A549 (cell line): ENCODE data around the gene PTGES2. TPM values are rescaled to one million over a fixed set of nuclear protein-coding genes. Genes with fewer than 3 reads are reported as not detected.

Experiments
- ATAC-seq, 2 experiments: fragments of 200-7000 bp in 1 of 2; fragments of >200 bp in 1 of 2; cut with Nextera tagmentation in 1 of 2; cut with Tn5 transposase in 1 of 2; 3 replicates each; pipeline versions ENCODE4 v1.8.0 to v1.9.1; 2018 to 2020; ENCODE audit warnings: mild to moderate bottlenecking in 1 of 2, moderate library complexity in 1 of 2
- CTCF ChIA-PET: fragments of 300-600 bp; sonication (Branson Sonifier 250); formaldehyde crosslinking; extraction: SDS; loops from one replicate; lab custom pipeline; 2021; ENCODE audit warnings: antibody characterized with exemption, inconsistent platforms; lab: Yijun Ruan, JAX
- POLR2A ChIA-PET: fragments of 350-600 bp; formaldehyde crosslinking; extraction: SDS; loops from one replicate; lab custom pipeline; 2021; ENCODE audit warnings: antibody characterized with exemption, inconsistent platforms; lab: Yijun Ruan, JAX
- DNase-seq, 2 experiments: peaks; one replicate each; pipeline versions ENCODE4 v3.0.0 to v3.0.0-alpha.2; 2011 to 2016; ENCODE audit warnings: low read depth in 1 of 2, low spot score in 1 of 2
- FAIRE-seq: peaks from 2 replicates; lab custom pipeline; 2011; peaks lifted over from hg19 to GRCh38; lab: Jason Lieb, UNC
- H3K27ac ChIP-seq, 2 experiments: fragments of >200 bp; sonication (Bioruptor Twin); formaldehyde crosslinking; 3 replicates each; pipeline ENCODE4 v1.5.1; 2016 to 2017
- H3K4me1 ChIP-seq: fragments of >200 bp; sonication (Bioruptor Twin); formaldehyde crosslinking; 3 replicates; pipeline ENCODE4 v1.6.1; 2016
- H3K4me2 ChIP-seq: fragments of >200 bp; sonication (Bioruptor Twin); formaldehyde crosslinking; 3 replicates; pipeline ENCODE4 v1.6.1; 2016
- H3K4me3 ChIP-seq: fragments of >200 bp; sonication (Bioruptor Twin); formaldehyde crosslinking; 3 replicates; pipeline ENCODE4 v1.5.1; 2016
- H3K9me3 ChIP-seq: fragments of >200 bp; sonication (Bioruptor Twin); formaldehyde crosslinking; 3 replicates; pipeline ENCODE4 v1.6.1; 2016
- BHLHE40 ChIP-seq: IDR thresholded peaks from 2 replicates; pipeline ENCODE4 v1.6.1; 2012; ENCODE audit warnings: low read depth, low read length, inconsistent platforms
- CBX2 ChIP-seq: fragments of 200-600 bp; sonication (generic); IDR thresholded peaks from 2 replicates; pipeline ENCODE4 v1.6.1; 2016; ENCODE audit warnings: low read depth, mild to moderate bottlenecking, borderline replicate concordance
- CEBPB ChIP-seq, 2 experiments: fragments of >200 bp in 1 of 2; sonication (Bioruptor Twin) in 1 of 2; formaldehyde crosslinking in 1 of 2; IDR thresholded peaks; 2 replicates each; pipeline ENCODE4 v1.6.1; 2012 to 2016
- CHD2 ChIP-seq: fragments of 150-350 bp; IDR thresholded peaks from 2 replicates; pipeline ENCODE4 v1.6.1; 2014; ENCODE audit warnings: low read length; ENCODE audit not compliant: partially characterized antibody
- CHD4 ChIP-seq: fragments of 200-600 bp; sonication (generic); IDR thresholded peaks from 2 replicates; pipeline ENCODE4 v1.6.1; 2016; ENCODE audit warnings: antibody characterized with exemption, mild to moderate bottlenecking, borderline replicate concordance
- EHF ChIP-seq: fragments of 250-450 bp; sonication (Bioruptor Pico); IDR thresholded peaks from 2 replicates; pipeline ENCODE4 v1.5.0; 2020; ENCODE audit warnings: mild to moderate bottlenecking
- FOSB ChIP-seq: fragments of 250-450 bp; sonication (Bioruptor Pico); IDR thresholded peaks from 2 replicates; pipeline ENCODE4 v1.5.0; 2020; ENCODE audit warnings: mild to moderate bottlenecking, moderate library complexity
- FOSL2 ChIP-seq, 2 experiments: fragments of 450-650 bp in 1 of 2; fragments of >200 bp in 1 of 2; sonication (Bioruptor Twin) in 1 of 2; formaldehyde crosslinking; IDR thresholded peaks; 2 replicates each; pipeline versions ENCODE4 v1.5.0 to v1.6.1; 2016 to 2020; ENCODE audit warnings: mild to moderate bottlenecking in 1 of 2, moderate library complexity in 1 of 2
- FOXS1 ChIP-seq: fragments of 250-450 bp; sonication (Bioruptor Pico); IDR thresholded peaks from 2 replicates; pipeline ENCODE4 v1.5.0; 2020; ENCODE audit warnings: mild to moderate bottlenecking, moderate library complexity
- GATA3 ChIP-seq: IDR thresholded peaks from 2 replicates; pipeline ENCODE4 v1.6.1; 2012; ENCODE audit warnings: borderline replicate concordance
- HEYL ChIP-seq: fragments of 250-450 bp; sonication (Bioruptor Pico); IDR thresholded peaks from 2 replicates; pipeline ENCODE4 v1.8.0; 2021; ENCODE audit warnings: mild to moderate bottlenecking, moderate library complexity
- HOXA7 ChIP-seq: fragments of 250-450 bp; sonication (Bioruptor Pico); IDR thresholded peaks from 2 replicates; pipeline ENCODE4 v1.5.0; 2020; ENCODE audit warnings: mild to moderate bottlenecking, moderate library complexity
- HOXB13 ChIP-seq: fragments of 250-450 bp; sonication (Bioruptor Pico); IDR thresholded peaks from 2 replicates; pipeline ENCODE4 v1.5.0; 2020; ENCODE audit warnings: low read depth, mild to moderate bottlenecking, moderate library complexity
- HOXB5 ChIP-seq: fragments of 250-450 bp; sonication (Bioruptor Pico); IDR thresholded peaks from 2 replicates; pipeline ENCODE4 v1.5.0; 2020; ENCODE audit warnings: mild to moderate bottlenecking, moderate library complexity
- JUN ChIP-seq, 2 experiments: fragments of >200 bp; sonication (Bioruptor Twin); formaldehyde crosslinking; IDR thresholded peaks; 2 replicates in 1 of 2; 3 replicates in 1 of 2; pipeline ENCODE4 v1.6.1; 2016 to 2017
- MYC ChIP-seq: IDR thresholded peaks from 2 replicates; pipeline ENCODE4 v1.6.1; 2012; ENCODE audit warnings: mild to moderate bottlenecking, inconsistent platforms, low read length, improper control_type of control experiment, borderline replicate concordance
- NR3C1 ChIP-seq: fragments of >200 bp; sonication (Bioruptor Twin); formaldehyde crosslinking; IDR thresholded peaks from 3 replicates; pipeline ENCODE4 v1.6.1; 2017
- POLR2A ChIP-seq: IDR thresholded peaks from 2 replicates; pipeline ENCODE4 v1.6.1; 2012; ENCODE audit warnings: mild to moderate bottlenecking, low read length
- POLR2AphosphoS2 ChIP-seq: conservative IDR thresholded peaks from 2 replicates; pipeline ENCODE4 v1.6.1; 2012; ENCODE audit warnings: low read length, improper control_type of control experiment, inconsistent platforms
- RAD21 ChIP-seq, 2 experiments: fragments of >200 bp in 1 of 2; sonication (Bioruptor Twin) in 1 of 2; formaldehyde crosslinking in 1 of 2; IDR thresholded peaks in 1 of 2; conservative IDR thresholded peaks in 1 of 2; 2 replicates in 1 of 2; 3 replicates in 1 of 2; pipeline ENCODE4 v1.6.1; 2012 to 2018; ENCODE audit warnings: inconsistent platforms in 1 of 2
- RCOR1 ChIP-seq: fragments of 150-350 bp; IDR thresholded peaks from 2 replicates; pipeline ENCODE4 v1.6.1; 2014; ENCODE audit warnings: antibody characterized with exemption, low read length, low read depth
- RFX5 ChIP-seq: fragments of 450-650 bp; IDR thresholded peaks from 2 replicates; pipeline ENCODE4 v1.7.1; 2014; ENCODE audit warnings: antibody characterized with exemption, mild to moderate bottlenecking, moderate library complexity
- RNF2 ChIP-seq: fragments of 200-600 bp; sonication (generic); IDR thresholded peaks from 2 replicates; pipeline ENCODE4 v1.6.1; 2016; ENCODE audit warnings: low read depth, mild to moderate bottlenecking, antibody characterized with exemption, moderate library complexity, borderline replicate concordance
- SMC3 ChIP-seq: fragments of >200 bp; sonication (Bioruptor Twin); formaldehyde crosslinking; IDR thresholded peaks from 3 replicates; pipeline ENCODE4 v1.6.1; 2018; ENCODE audit warnings: inconsistent platforms
- SREBF2 ChIP-seq: fragments of 450-650 bp; IDR thresholded peaks from 2 replicates; pipeline ENCODE4 v1.6.1; 2014; ENCODE audit warnings: mild to moderate bottlenecking, moderate library complexity
- ZFP36 ChIP-seq: fragments of 450-650 bp; IDR thresholded peaks from 2 replicates; pipeline ENCODE4 v1.6.1; 2014; ENCODE audit warnings: borderline replicate concordance; ENCODE audit not compliant: partially characterized antibody
- WGBS: methylation state at CpG from one replicate; pipeline ENCODE4 v1.1.6; 2017; ENCODE audit errors: missing lambda C conversion rate; 5-methylcytosine and 5-hydroxymethylcytosine counted together
- polyA plus RNA-seq, 4 experiments: library from polyadenylated mRNA; depleted of rRNA in 3 of 4; stranded (reverse); fragments of >200 nt; fragmentation: RNase III in 1 of 4; extraction: RNeasy Plus Mini Kit Qiagen cat#74134 plus additional on column Dnase treatment in 1 of 4; gene quantifications; 2 replicates in 3 of 4; 3 replicates in 1 of 4; pipeline ENCODE4 v1.2.3, GENCODE V29; 2011 to 2017
- TF ChIP-seq, protein P1 (sequence below): IDR thresholded peaks from 2 replicates; pipeline ENCODE4 v1.6.1; 2012; ENCODE audit warnings: low read depth, borderline replicate concordance
- TF ChIP-seq, protein P2 (sequence below): fragments of 450-650 bp; IDR thresholded peaks from 2 replicates; pipeline ENCODE4 v1.6.1; 2014; ENCODE audit warnings: antibody characterized with exemption
- TF ChIP-seq, protein P3 (sequence below): IDR thresholded peaks from 2 replicates; pipeline ENCODE4 v1.6.1; 2012
- TF ChIP-seq, protein P4 (sequence below): IDR thresholded peaks from 2 replicates; pipeline ENCODE4 v1.6.1; 2012

Gene PTGES2
- polyA plus RNA-seq, 2 of the 4 experiments (the other 2 are of a cell fraction): 94.1 to 94.5 TPM

DNA sequence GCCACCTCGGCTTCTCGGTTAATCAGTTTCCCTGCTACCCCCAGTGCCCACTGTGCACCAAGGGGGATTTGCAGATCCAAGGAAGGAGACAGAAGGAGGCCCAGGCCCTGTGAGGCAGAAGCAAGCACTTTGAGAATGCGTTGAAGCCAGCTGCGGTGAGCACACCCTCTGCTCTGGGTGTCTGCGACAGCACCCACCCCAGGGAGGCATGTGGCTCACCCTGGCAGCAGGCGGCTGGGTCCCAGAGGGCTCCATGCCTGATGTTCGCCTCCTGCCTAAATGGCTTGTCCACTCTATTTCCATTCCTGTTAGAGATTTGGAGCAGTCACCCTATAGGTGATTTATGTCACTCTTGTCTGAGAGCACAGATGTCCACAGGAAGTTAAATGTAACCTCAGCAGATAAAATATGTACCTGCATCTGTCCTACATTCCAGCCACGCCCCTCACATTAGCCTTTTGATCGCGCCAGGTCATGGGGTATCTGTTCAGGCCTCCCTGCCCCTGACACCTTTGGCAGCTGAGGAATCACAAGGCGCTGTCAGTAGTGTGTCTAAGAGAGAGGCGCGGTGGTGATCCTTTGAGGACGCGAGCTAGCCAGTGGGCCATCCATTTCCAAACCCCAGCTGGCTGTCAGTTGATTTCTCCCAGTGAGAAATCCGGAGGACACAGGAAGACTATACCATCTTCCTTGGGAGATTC is 28.1 kb downstream of the PTGES2 start:
- no peak for ATAC-seq
- WGBS: 89% methylated on average over 16 of the region's 16 CpGs

DNA sequence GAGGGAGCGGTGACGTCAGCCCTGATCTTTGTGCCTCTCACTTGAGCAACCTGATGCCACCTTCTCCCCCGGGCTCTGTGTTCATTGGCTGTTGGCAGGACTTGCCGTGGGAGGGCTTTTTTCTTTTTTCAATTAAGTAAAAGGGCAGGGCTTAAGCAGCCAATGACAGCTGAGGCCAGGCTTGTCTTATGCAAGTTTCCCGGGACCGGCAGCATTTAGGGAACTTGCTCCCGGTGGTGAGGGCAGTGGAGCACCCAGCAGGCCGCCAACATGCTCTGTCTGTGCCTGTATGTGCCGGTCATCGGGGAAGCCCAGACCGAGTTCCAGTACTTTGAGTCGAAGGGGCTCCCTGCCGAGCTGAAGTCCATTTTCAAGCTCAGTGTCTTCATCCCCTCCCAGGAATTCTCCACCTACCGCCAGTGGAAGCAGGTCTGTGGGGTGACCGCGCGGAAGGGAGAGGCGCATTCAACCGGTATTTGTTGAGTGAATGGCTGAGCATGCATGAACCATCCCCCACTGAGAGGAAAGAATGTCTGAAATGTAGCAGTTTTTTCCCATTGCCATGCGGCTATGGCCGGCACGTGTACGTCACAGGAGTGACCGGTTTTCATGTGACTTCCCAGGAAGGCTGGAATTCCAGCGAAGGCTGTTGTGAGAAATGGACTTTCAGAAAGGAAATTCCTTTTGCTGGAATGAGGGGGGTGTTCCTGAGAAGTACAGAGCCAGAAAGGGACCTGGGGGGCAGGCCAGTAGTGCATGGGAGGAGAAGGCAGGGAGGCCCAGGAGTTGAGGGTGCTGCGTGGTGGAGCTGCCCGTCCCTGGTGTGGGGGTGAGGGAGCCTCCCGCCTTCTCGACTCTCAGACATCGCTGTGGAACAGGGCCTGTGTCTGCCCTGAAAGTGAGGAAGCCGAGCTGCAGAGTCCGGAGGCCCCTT is 29.0 kb downstream of the PTGES2 start:
- H3K4me1 ChIP-seq: peaks cover 45% of the 10 kb centered on the region
- ATAC-seq: peak; percentile 80
- peak; percentile 92 to 93 for DNase-seq
- POLR2A ChIA-PET: interaction anchor here (0.7 to 1.0 kb wide), 3 partner anchors 9 to 30 kb away, joined by 3 to 4 read pairs (median 3); no protein-coding TSS in a partner anchor
- H3K27ac ChIP-seq: peak overlapping the region; percentile 81 to 90
- FAIRE-seq: no peak
- H3K4me2 ChIP-seq: peak overlapping the region; percentile 95
- CTCF ChIA-PET: interaction anchor here (0.6 to 19.6 kb wide), 12 partner anchors 8 to 165 kb away, joined by 3 to 290 read pairs (median 3); no protein-coding TSS in a partner anchor
- 0 out of 2 replicates have a peak, but pooled peaks have one; percentile 11 for TF ChIP-seq GATA3
- no peak for TF ChIP-seq HEYL (CRISPR knock-in tag)
- no peak for TF ChIP-seq RCOR1
- TF ChIP-seq JUN (IDR thresholded peaks at IDR 0.05): peak in 1 of 2 experiments; percentile 58; a peak in 1 of 5 replicates
- TF ChIP-seq, protein P1, sequence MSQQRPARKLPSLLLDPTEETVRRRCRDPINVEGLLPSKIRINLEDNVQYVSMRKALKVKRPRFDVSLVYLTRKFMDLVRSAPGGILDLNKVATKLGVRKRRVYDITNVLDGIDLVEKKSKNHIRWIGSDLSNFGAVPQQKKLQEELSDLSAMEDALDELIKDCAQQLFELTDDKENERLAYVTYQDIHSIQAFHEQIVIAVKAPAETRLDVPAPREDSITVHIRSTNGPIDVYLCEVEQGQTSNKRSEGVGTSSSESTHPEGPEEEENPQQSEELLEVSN: peak; percentile 24; the same call in 1 of the 2 replicates
- no peak for TF ChIP-seq FOSB
- TF ChIP-seq NR3C1: no peak
- TF ChIP-seq CEBPB (IDR thresholded peaks at IDR 0.05): peak in 1 of 2 experiments; percentile 65; a peak in 1 of 4 replicates
- peak; percentile 87 for TF ChIP-seq BHLHE40
- no peak for TF ChIP-seq FOXS1 (CRISPR knock-in tag)
- no peak for TF ChIP-seq SMC3
- TF ChIP-seq HOXB5 (CRISPR knock-in tag): no peak
- TF ChIP-seq RFX5: peak; percentile 56; the same call in 1 of the 2 replicates
- TF ChIP-seq POLR2A: peak; percentile 90
- TF ChIP-seq, protein P2, sequence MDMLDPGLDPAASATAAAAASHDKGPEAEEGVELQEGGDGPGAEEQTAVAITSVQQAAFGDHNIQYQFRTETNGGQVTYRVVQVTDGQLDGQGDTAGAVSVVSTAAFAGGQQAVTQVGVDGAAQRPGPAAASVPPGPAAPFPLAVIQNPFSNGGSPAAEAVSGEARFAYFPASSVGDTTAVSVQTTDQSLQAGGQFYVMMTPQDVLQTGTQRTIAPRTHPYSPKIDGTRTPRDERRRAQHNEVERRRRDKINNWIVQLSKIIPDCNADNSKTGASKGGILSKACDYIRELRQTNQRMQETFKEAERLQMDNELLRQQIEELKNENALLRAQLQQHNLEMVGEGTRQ: peak; percentile 51
- TF ChIP-seq MYC: peak; percentile 94
- TF ChIP-seq, protein P3, sequence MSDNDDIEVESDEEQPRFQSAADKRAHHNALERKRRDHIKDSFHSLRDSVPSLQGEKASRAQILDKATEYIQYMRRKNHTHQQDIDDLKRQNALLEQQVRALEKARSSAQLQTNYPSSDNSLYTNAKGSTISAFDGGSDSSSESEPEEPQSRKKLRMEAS: peak; percentile 94
- no peak for TF ChIP-seq FOSL2 (IDR thresholded peaks at IDR 0.05)
- TF ChIP-seq FOSL2 (CRISPR knock-in tag; IDR thresholded peaks at IDR 0.05): peak; percentile 64
- TF ChIP-seq CBX2: no peak
- H3K4me3 ChIP-seq: peak overlapping the region; percentile 59
- H3K9me3 ChIP-seq: no peaks in the 10 kb centered on the region
- WGBS: 18% methylated on average over 29 of the region's 32 CpGs

More for the DNA sequence above, 28.1 kb downstream of the PTGES2 start:
- no peaks in the 10 kb centered on the region for H3K9me3 ChIP-seq
- H3K27ac ChIP-seq: peak overlapping the region; percentile 81 to 90
- DNase-seq (no peak), FAIRE-seq (no peak)
- peaks cover 37% of the 10 kb centered on the region for H3K4me1 ChIP-seq
- H3K4me3 ChIP-seq: peak overlapping the region; percentile 59
- POLR2A ChIA-PET: interaction anchor here (1.0 kb wide), 1 partner anchor 10 kb away, joined by 4 read pairs; no protein-coding TSS in a partner anchor
- TF ChIP-seq POLR2AphosphoS2 (no peak), ZFP36 (no peak), FOSL2 (IDR thresholded peaks at IDR 0.05) (no peak), FOSL2 (CRISPR knock-in tag; IDR thresholded peaks at IDR 0.05) (no peak), SREBF2 (no peak), RNF2 (no peak), HOXB13 (no peak), CHD2 (no peak), RCOR1 (no peak), CHD4 (no peak), HOXA7 (no peak), NR3C1 (no peak), HOXB5 (CRISPR knock-in tag) (no peak), RFX5 (no peak), RAD21 (conservative IDR thresholded peaks at IDR 0.05 in 1 of 2, IDR thresholded peaks at IDR 0.05 in 1 of 2) (no peak), EHF (CRISPR knock-in tag) (no peak), FOXS1 (CRISPR knock-in tag) (no peak)
- TF ChIP-seq, protein P3: no peak
- TF ChIP-seq, protein P1: no peak
- TF ChIP-seq, protein P2: no peak
- TF ChIP-seq, protein P4, sequence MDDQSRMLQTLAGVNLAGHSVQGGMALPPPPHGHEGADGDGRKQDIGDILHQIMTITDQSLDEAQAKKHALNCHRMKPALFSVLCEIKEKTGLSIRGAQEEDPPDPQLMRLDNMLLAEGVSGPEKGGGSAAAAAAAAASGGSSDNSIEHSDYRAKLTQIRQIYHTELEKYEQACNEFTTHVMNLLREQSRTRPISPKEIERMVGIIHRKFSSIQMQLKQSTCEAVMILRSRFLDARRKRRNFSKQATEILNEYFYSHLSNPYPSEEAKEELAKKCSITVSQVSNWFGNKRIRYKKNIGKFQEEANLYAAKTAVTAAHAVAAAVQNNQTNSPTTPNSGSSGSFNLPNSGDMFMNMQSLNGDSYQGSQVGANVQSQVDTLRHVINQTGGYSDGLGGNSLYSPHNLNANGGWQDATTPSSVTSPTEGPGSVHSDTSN: no peak
- CTCF ChIA-PET: interaction anchor here (1.1 to 19.6 kb wide), 8 partner anchors 8 to 155 kb away, joined by 3 to 290 read pairs (median 4); partner anchors contain the start of gene EEIG1
- peak overlapping the region; percentile 95 for H3K4me2 ChIP-seq
